T-helper 17 cell (primary cell): Measurements from ENCODE around the gene HDAC1. TPM values are rescaled to one million over a fixed set of nuclear protein-coding genes. Genes with fewer than 3 reads are reported as not detected.
A peak's percentile ranks its signal among the peaks of the same experiment; 100 is the strongest.

Source experiments
- ATAC-seq: fragments of 150-1000 bp; cut with Tn5 transposase; 2 replicates; pipeline ENCODE4 v1.10.0; 2021; ENCODE audit warnings: mild to moderate bottlenecking, moderate library complexity
- DNase-seq, 3 donors: peaks; one replicate each; pipeline versions ENCODE4 v3.0.0 to v3.0.0-alpha.2; 2020 to 2021
- H3K9me3 ChIP-seq: one replicate; pipeline ENCODE4 v1.7.0; 2013; ENCODE audit warnings: low read length, mild to moderate bottlenecking; ENCODE audit not compliant: control insufficient read depth, poor library complexity, severe bottlenecking
- H3K27ac Mint-ChIP-seq: one replicate; pipeline ENCODE4 v1.8.0; 2022; ENCODE audit warnings: mild to moderate bottlenecking, moderate library complexity, mixed read lengths
- H3K27me3 Mint-ChIP-seq: one replicate; pipeline ENCODE4 v1.8.0; 2022; ENCODE audit warnings: mixed read lengths
- H3K36me3 Mint-ChIP-seq: one replicate; pipeline ENCODE4 v1.8.0; 2022; ENCODE audit warnings: low read depth, mixed read lengths
- H3K4me1 Mint-ChIP-seq: one replicate; pipeline ENCODE4 v1.8.0; 2022; ENCODE audit warnings: mild to moderate bottlenecking, mixed read lengths
- H3K4me3 Mint-ChIP-seq: one replicate; pipeline ENCODE4 v1.8.0; 2022; ENCODE audit warnings: mild to moderate bottlenecking, moderate library complexity, mixed read lengths
- total RNA-seq, 4 donors: library from RNA in 2 of 4; stranded (reverse) in 2 of 4; gene quantifications; one replicate each; pipeline ENCODE4 v1.2.3 and lab custom pipeline; 2022 to 2026

The HDAC1 gene
- 10 to 100 TPM; 81.6 to 86.2 TPM for total RNA-seq
- 88.5 to 188 reads per million in 2 donors for total RNA-seq (lab: John Stamatoyannopoulos, UW)

- H3K27me3 Mint-ChIP-seq = no peaks in the 10 kb centered on the region
- DNase-seq (peak; percentile 94 to 97 (median 96)), ATAC-seq (peak; percentile 97)
- H3K4me1 Mint-ChIP-seq = peaks cover 26% of the 10 kb centered on the region
- H3K9me3 ChIP-seq = no peaks in the 10 kb centered on the region
- H3K4me3 Mint-ChIP-seq = peak within 1 kb of the TSS; percentile 98
- peak within 1 kb of the TSS; percentile 96 for H3K27ac Mint-ChIP-seq
- H3K36me3 Mint-ChIP-seq = peaks cover 5% of the 10 kb centered on the region
Observed at GRCh38 chr1:32291708-32292538, at the start of gene HDAC1. Gene HDAC1, plus strand, starts transcription at chr1:32292083. Its CDS starts 87 bp downstream, at chr1:32292170.

- Mint-ChIP-seq H3K36me3 (no peaks in the 10 kb centered on the region), H3K4me3 (no peak overlapping the region), H3K27ac (peak overlapping the region; percentile 89), H3K4me1 (peaks cover 19% of the 10 kb centered on the region), H3K27me3 (no peaks in the 10 kb centered on the region)
- ATAC-seq = no peak
- H3K9me3 ChIP-seq = no peaks in the 10 kb centered on the region
- DNase-seq = no peak
Observed at GRCh38 chr1:32242341-32242851, 49.5 kb upstream of the HDAC1 start.

GRCh38 chr1:32246888-32247273 is 45.0 kb upstream of the HDAC1 start, which contains the start of gene FAM167B:
Gene FAM167B, plus strand, starts transcription at chr1:32247222. Its CDS starts 200 bp downstream, at chr1:32247422.
- H3K36me3 Mint-ChIP-seq = peaks cover 7% of the 10 kb centered on the region
- H3K9me3 ChIP-seq = no peaks in the 10 kb centered on the region
- H3K4me3 Mint-ChIP-seq = peak within 1 kb of the TSS; percentile 99
- H3K27ac Mint-ChIP-seq = peak within 1 kb of the TSS; percentile 100
- no peaks in the 10 kb centered on the region for H3K27me3 Mint-ChIP-seq
- peaks cover 41% of the 10 kb centered on the region for H3K4me1 Mint-ChIP-seq
- no peak for DNase-seq
- no peak for ATAC-seq

GRCh38 chr1:32247452-32247851 is 44.4 kb upstream of the HDAC1 start:
- H3K4me3 Mint-ChIP-seq = peak overlapping the region; percentile 99
- no peaks in the 10 kb centered on the region for H3K9me3 ChIP-seq
- no peaks in the 10 kb centered on the region for H3K27me3 Mint-ChIP-seq

GRCh38 chr1:32247983-32248889 is 43.6 kb upstream of the HDAC1 start:
- peak overlapping the region; percentile 99 for H3K4me3 Mint-ChIP-seq
- DNase-seq (peak; percentile 62 to 70 (median 69)), ATAC-seq (peak; percentile 29)
- peak overlapping the region; percentile 100 for H3K27ac Mint-ChIP-seq
- no peaks in the 10 kb centered on the region for H3K9me3 ChIP-seq
- no peaks in the 10 kb centered on the region for H3K27me3 Mint-ChIP-seq
- peaks cover 46% of the 10 kb centered on the region for H3K4me1 Mint-ChIP-seq
- peaks cover 17% of the 10 kb centered on the region for H3K36me3 Mint-ChIP-seq

More at GRCh38 chr1:32247452-32247851, 44.4 kb upstream of the HDAC1 start:
- H3K36me3 Mint-ChIP-seq = peaks cover 11% of the 10 kb centered on the region
- no peak for DNase-seq
- no peak for ATAC-seq
- H3K27ac Mint-ChIP-seq = peak overlapping the region; percentile 100
- peaks cover 40% of the 10 kb centered on the region for H3K4me1 Mint-ChIP-seq

GRCh38 chr1:32249831-32250525 is 41.9 kb upstream of the HDAC1 start:
- peaks cover 17% of the 10 kb centered on the region for H3K36me3 Mint-ChIP-seq
- H3K27me3 Mint-ChIP-seq = no peaks in the 10 kb centered on the region
- peaks cover 50% of the 10 kb centered on the region for H3K4me1 Mint-ChIP-seq
- no peaks in the 10 kb centered on the region for H3K9me3 ChIP-seq
- ATAC-seq (peak; percentile 85), DNase-seq (peak; percentile 50 to 74 (median 64))
- peak overlapping the region; percentile 99 for H3K4me3 Mint-ChIP-seq
- H3K27ac Mint-ChIP-seq = peak overlapping the region; percentile 100

- Mint-ChIP-seq H3K27me3 (no peaks in the 10 kb centered on the region), H3K4me3 (peak within 1 kb of the TSS; percentile 99), H3K27ac (peak within 1 kb of the TSS; percentile 100), H3K36me3 (peaks cover 17% of the 10 kb centered on the region), H3K4me1 (peaks cover 54% of the 10 kb centered on the region)
- ATAC-seq (peak; percentile 15), DNase-seq (peak in 2 of 3 donors; percentile 33 to 42)
- H3K9me3 ChIP-seq = no peaks in the 10 kb centered on the region
Observed at GRCh38 chr1:32250893-32251716, 40.8 kb upstream of the HDAC1 start, which contains the start of gene LCK. Gene LCK, plus strand, starts transcription at chr1:32251265. Its CDS starts 23,065 bp downstream, at chr1:32274330.

GRCh38 chr1:32255072-32256071 is 36.5 kb upstream of the HDAC1 start:
- Mint-ChIP-seq H3K36me3 (peaks cover 17% of the 10 kb centered on the region), H3K27ac (peak overlapping the region; percentile 100), H3K4me3 (peak overlapping the region; percentile 99), H3K4me1 (peaks cover 42% of the 10 kb centered on the region), H3K27me3 (no peaks in the 10 kb centered on the region)
- DNase-seq = no peak
- ATAC-seq = peak; percentile 24
- H3K9me3 ChIP-seq = no peaks in the 10 kb centered on the region

- Mint-ChIP-seq H3K4me1 (peaks cover 36% of the 10 kb centered on the region), H3K27ac (peak overlapping the region; percentile 92), H3K36me3 (peaks cover 12% of the 10 kb centered on the region), H3K27me3 (no peaks in the 10 kb centered on the region), H3K4me3 (peak overlapping the region; percentile 85)
- ATAC-seq (peak; percentile 18), DNase-seq (no peak)
- H3K9me3 ChIP-seq = no peaks in the 10 kb centered on the region
Observed at GRCh38 chr1:32256473-32257226, 35.2 kb upstream of the HDAC1 start.

GRCh38 chr1:32257227-32257508 is 34.7 kb upstream of the HDAC1 start:
- Mint-ChIP-seq H3K4me3 (peak overlapping the region; percentile 85), H3K4me1 (peaks cover 33% of the 10 kb centered on the region), H3K27ac (peak overlapping the region; percentile 92), H3K36me3 (peaks cover 8% of the 10 kb centered on the region), H3K27me3 (no peaks in the 10 kb centered on the region)
- ATAC-seq (no peak), DNase-seq (no peak)
- H3K9me3 ChIP-seq = no peaks in the 10 kb centered on the region
